Measurements from ENCODE around the gene PFKP.
A peak's percentile ranks its signal among the peaks of the same experiment; 100 is the strongest.

The PFKP gene

DNA sequence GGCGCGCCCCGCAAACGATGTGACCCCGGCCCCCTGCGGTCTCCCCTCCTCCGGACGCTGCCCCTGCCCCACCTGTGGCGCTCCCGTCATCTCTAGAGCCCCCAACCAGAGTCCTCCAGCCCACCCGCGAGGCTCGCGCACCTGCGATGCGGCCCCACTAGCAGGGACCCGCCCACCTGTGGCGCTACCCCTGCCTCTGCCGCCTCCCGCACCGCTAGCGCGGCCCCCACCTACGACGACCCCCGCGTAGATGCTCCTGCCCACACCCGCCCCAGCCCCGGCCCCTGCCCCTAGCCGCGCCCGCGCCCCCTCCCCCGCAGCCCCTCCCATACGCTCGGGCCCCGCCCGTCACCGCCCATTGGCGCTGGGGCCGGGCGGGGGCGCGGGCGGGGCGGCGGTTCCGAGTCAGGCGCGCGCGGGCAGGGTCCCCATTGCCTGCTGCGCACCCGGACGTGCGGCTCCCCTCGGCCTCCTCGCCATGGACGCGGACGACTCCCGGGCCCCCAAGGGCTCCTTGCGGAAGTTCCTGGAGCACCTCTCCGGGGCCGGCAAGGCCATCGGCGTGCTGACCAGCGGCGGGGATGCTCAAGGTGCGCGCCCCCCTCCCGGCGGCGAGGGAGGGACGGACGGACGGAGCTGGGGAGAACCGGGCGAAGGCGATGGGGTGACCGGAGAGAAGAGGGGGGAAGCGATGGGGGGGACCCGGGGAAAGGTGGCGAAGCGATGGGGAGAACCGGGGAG lies at the start of gene PFKP:
Gene PFKP, plus strand, starts transcription at position 431 of the 741 bp plus-strand sequence. Its CDS starts 48 bp downstream, at position 479.
- H3K9me3 ChIP-seq (ENCODE audit: control insufficient read depth in 2 of 2, low read length in 2 of 2), result no peaks in the 10 kb centered on the region
- H3K36me3 ChIP-seq (ENCODE audit: control insufficient read depth in 2 of 2, insufficient read depth in 2 of 2, low read length in 2 of 2), result no peaks in the 10 kb centered on the region
- peaks cover 0 to 17% of the 10 kb centered on the region in 2 donors for H3K27me3 ChIP-seq (ENCODE audit: control insufficient read depth in 1 of 2, insufficient read depth in 2 of 2, low read length in 2 of 2)
- peak within 1 kb of the TSS; percentile 69 to 82 for H3K4me3 ChIP-seq (ENCODE audit: low read length in 2 of 2)
- H3K4me1 ChIP-seq (ENCODE audit: control insufficient read depth, insufficient read depth, low read length), result peaks cover 20% of the 10 kb centered on the region
- H3K27ac ChIP-seq (ENCODE audit: low read length), result peak within 1 kb of the TSS; percentile 24
- H3K9ac ChIP-seq (ENCODE audit: low read length in 2 of 2), result peak within 1 kb of the TSS; percentile 55 to 63

DNA sequence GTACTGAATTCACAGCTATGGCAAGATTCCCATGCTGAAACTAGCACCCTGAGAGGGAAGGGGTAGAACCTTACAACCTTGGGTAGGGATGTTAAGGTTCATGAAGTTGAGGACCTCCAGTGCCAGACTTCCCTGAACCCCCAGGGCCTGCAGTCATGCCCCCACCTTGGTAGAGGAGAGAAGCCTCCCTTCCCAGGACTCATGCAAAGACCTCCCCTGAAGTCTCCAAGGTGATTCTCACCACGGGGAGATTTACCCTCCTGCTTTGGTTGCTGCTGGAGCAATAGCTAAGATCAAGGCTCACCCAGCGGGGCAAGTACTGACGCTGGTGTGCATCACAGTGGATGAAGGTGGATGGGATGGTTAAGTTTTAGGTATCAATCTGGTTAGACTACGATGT lies 49.1 kb upstream of the PFKP start:
- H3K27ac ChIP-seq (ENCODE audit: low read length), result no peak overlapping the region
- peaks cover 0 to 12% of the 10 kb centered on the region in 2 donors for H3K27me3 ChIP-seq (ENCODE audit: control insufficient read depth in 1 of 2, insufficient read depth in 2 of 2, low read length in 2 of 2)
- H3K9me3 ChIP-seq (ENCODE audit: control insufficient read depth in 2 of 2, low read length in 2 of 2), result peaks cover 0 to 2% of the 10 kb centered on the region in 2 donors
- no peak overlapping the region for H3K4me3 ChIP-seq (ENCODE audit: low read length in 2 of 2)
- H3K9ac ChIP-seq (ENCODE audit: low read length in 2 of 2), result no peak overlapping the region
- no peaks in the 10 kb centered on the region for H3K4me1 ChIP-seq (ENCODE audit: control insufficient read depth, insufficient read depth, low read length)
- no peaks in the 10 kb centered on the region for H3K36me3 ChIP-seq (ENCODE audit: control insufficient read depth in 2 of 2, insufficient read depth in 2 of 2, low read length in 2 of 2)

DNA sequence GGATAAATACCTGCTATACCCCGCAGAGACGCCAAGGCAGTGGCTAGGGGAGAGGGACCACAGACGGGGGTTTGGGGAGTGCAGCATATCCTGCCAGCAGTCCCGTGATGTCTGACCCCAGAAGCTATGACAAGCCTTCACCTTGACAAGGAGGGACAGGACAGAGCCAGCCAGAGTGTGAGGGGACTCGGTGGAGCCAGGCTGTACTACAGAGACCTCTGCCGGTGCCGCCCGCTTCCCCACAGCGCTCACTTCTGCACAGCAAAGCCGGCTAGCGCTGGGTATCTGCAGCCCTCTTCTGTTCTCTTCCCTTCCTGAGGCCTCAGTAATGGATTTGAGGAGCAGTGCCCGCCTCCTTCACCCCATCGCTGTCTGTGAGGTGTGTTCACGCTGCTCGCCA lies 47.0 kb upstream of the PFKP start:
- H3K27me3 ChIP-seq (ENCODE audit: control insufficient read depth in 1 of 2, insufficient read depth in 2 of 2, low read length in 2 of 2), result peaks cover 0 to 2% of the 10 kb centered on the region in 2 donors
- no peak overlapping the region for H3K27ac ChIP-seq (ENCODE audit: low read length)
- H3K9ac ChIP-seq (ENCODE audit: low read length in 2 of 2), result no peak overlapping the region
- no peak overlapping the region for H3K4me3 ChIP-seq (ENCODE audit: low read length in 2 of 2)
- no peaks in the 10 kb centered on the region for H3K36me3 ChIP-seq (ENCODE audit: control insufficient read depth in 2 of 2, insufficient read depth in 2 of 2, low read length in 2 of 2)
- H3K4me1 ChIP-seq (ENCODE audit: control insufficient read depth, insufficient read depth, low read length), result no peaks in the 10 kb centered on the region
- no peaks in the 10 kb centered on the region for H3K9me3 ChIP-seq (ENCODE audit: control insufficient read depth in 2 of 2, low read length in 2 of 2)

DNA sequence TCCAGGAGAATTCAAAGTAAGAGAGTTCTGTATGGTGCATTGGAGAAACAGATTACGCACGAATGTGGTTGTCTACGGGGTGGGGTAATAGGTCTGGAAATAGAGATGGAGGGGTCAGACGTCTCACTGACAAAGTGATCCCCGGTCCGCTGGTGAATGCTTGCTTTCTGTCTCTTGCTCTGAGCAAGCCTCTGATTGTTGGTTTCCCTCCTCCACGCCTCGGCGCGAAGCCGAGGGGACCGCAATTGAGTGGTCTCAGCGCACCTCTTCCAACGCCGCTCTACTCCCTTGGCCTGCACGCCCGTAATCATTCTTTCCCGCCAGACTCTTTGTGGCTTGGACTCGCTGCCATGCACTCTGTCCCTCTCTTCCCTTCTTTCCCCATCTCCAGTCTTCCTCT lies 46.5 kb upstream of the PFKP start:
- Histone ChIP-seq H3K4me3 (ENCODE audit: low read length in 2 of 2) (no peak overlapping the region), H3K4me1 (ENCODE audit: control insufficient read depth, insufficient read depth, low read length) (no peaks in the 10 kb centered on the region), H3K27me3 (ENCODE audit: control insufficient read depth in 1 of 2, insufficient read depth in 2 of 2, low read length in 2 of 2) (peaks cover 0 to 2% of the 10 kb centered on the region in 2 donors), H3K36me3 (ENCODE audit: control insufficient read depth in 2 of 2, insufficient read depth in 2 of 2, low read length in 2 of 2) (no peaks in the 10 kb centered on the region), H3K27ac (ENCODE audit: low read length) (no peak overlapping the region), H3K9ac (ENCODE audit: low read length in 2 of 2) (no peak overlapping the region), H3K9me3 (ENCODE audit: control insufficient read depth in 2 of 2, low read length in 2 of 2) (no peaks in the 10 kb centered on the region)

- Histone ChIP-seq H3K9ac (ENCODE audit: low read length in 2 of 2) (no peak overlapping the region), H3K27me3 (ENCODE audit: control insufficient read depth in 1 of 2, insufficient read depth in 2 of 2, low read length in 2 of 2) (peaks cover 0 to 2% of the 10 kb centered on the region in 2 donors), H3K4me1 (ENCODE audit: control insufficient read depth, insufficient read depth, low read length) (no peaks in the 10 kb centered on the region), H3K9me3 (ENCODE audit: control insufficient read depth in 2 of 2, low read length in 2 of 2) (no peaks in the 10 kb centered on the region), H3K27ac (ENCODE audit: low read length) (no peak overlapping the region), H3K36me3 (ENCODE audit: control insufficient read depth in 2 of 2, insufficient read depth in 2 of 2, low read length in 2 of 2) (no peaks in the 10 kb centered on the region), H3K4me3 (ENCODE audit: low read length in 2 of 2) (no peak overlapping the region)
Observed at GRCh38 chr10:3022027-3022426, 45.3 kb upstream of the PFKP start.

GRCh38 chr10:3023892-3024291 lies 43.5 kb upstream of the PFKP start:
- no peak overlapping the region for H3K27ac ChIP-seq (ENCODE audit: low read length)
- H3K4me1 ChIP-seq (ENCODE audit: control insufficient read depth, insufficient read depth, low read length), result no peaks in the 10 kb centered on the region
- peaks cover 0 to 3% of the 10 kb centered on the region in 2 donors for H3K27me3 ChIP-seq (ENCODE audit: control insufficient read depth in 1 of 2, insufficient read depth in 2 of 2, low read length in 2 of 2)
- no peaks in the 10 kb centered on the region for H3K36me3 ChIP-seq (ENCODE audit: control insufficient read depth in 2 of 2, insufficient read depth in 2 of 2, low read length in 2 of 2)
- H3K9me3 ChIP-seq (ENCODE audit: control insufficient read depth in 2 of 2, low read length in 2 of 2), result no peaks in the 10 kb centered on the region
- no peak overlapping the region for H3K9ac ChIP-seq (ENCODE audit: low read length in 2 of 2)
- H3K4me3 ChIP-seq (ENCODE audit: low read length in 2 of 2), result no peak overlapping the region

DNA sequence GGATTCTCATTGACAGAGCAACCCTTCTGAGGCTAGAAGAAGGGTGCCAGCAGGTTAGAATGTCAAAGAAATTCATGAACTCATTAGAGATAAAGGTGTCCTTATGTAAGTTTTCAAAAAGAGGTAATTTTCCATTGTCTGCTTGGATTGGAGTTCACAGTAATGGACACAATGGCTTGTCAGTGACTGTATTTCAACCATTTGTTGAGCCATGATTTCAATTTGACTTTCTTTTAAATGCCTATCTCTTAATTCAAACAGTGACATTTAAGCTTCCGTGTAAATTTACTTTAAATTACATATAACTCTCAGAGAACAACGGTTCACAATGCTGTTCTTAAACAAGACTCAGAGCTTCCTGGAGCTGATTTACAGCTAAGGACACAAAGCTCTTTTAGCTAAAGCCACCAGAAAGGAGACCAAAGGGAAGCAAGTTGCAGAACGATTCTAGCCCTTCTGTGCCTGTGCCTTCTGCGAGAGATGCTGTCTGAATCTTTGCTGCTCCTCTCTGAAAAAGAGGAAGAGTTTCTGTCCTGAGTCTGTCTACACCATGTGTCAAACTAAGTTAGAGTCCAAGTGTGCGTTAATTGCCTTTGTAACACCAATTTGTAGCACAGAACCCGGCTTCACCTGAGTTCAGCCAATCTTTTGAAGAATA lies 42.2 kb upstream of the PFKP start:
- H3K27me3 ChIP-seq (ENCODE audit: control insufficient read depth in 1 of 2, insufficient read depth in 2 of 2, low read length in 2 of 2), result peaks cover 0 to 2% of the 10 kb centered on the region in 2 donors
- H3K4me1 ChIP-seq (ENCODE audit: control insufficient read depth, insufficient read depth, low read length), result no peaks in the 10 kb centered on the region
- H3K4me3 ChIP-seq (ENCODE audit: low read length in 2 of 2), result no peak overlapping the region
- no peak overlapping the region for H3K27ac ChIP-seq (ENCODE audit: low read length)
- no peaks in the 10 kb centered on the region for H3K9me3 ChIP-seq (ENCODE audit: control insufficient read depth in 2 of 2, low read length in 2 of 2)
- H3K36me3 ChIP-seq (ENCODE audit: control insufficient read depth in 2 of 2, insufficient read depth in 2 of 2, low read length in 2 of 2), result no peaks in the 10 kb centered on the region
- no peak overlapping the region for H3K9ac ChIP-seq (ENCODE audit: low read length in 2 of 2)

DNA sequence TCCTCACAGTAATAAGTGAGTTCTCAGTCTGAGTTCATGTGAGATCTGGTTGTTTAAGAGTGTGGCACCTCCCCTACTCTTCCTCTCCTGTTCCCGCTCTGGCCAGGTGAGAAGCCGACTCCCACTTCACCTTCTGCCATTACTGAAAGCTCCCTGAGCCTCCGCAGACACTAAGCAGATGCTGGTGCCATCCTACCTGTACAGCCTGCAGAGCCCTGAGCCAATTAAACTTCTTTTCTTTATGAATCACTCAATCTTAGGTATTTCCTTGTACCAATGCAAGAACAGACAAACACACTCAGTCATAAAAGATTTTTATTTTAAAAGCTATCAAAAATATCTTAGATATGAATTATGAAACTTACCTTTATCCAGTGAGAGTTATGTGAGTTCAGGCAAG lies 39.5 kb upstream of the PFKP start:
- Histone ChIP-seq H3K4me3 (ENCODE audit: low read length in 2 of 2) (no peak overlapping the region), H3K4me1 (ENCODE audit: control insufficient read depth, insufficient read depth, low read length) (no peaks in the 10 kb centered on the region), H3K36me3 (ENCODE audit: control insufficient read depth in 2 of 2, insufficient read depth in 2 of 2, low read length in 2 of 2) (no peaks in the 10 kb centered on the region), H3K9me3 (ENCODE audit: control insufficient read depth in 2 of 2, low read length in 2 of 2) (no peaks in the 10 kb centered on the region), H3K27ac (ENCODE audit: low read length) (no peak overlapping the region), H3K9ac (ENCODE audit: low read length in 2 of 2) (no peak overlapping the region), H3K27me3 (ENCODE audit: control insufficient read depth in 1 of 2, insufficient read depth in 2 of 2, low read length in 2 of 2) (peaks cover 0 to 2% of the 10 kb centered on the region in 2 donors)

- Histone ChIP-seq H3K36me3 (ENCODE audit: control insufficient read depth in 2 of 2, insufficient read depth in 2 of 2, low read length in 2 of 2) (no peaks in the 10 kb centered on the region), H3K4me1 (ENCODE audit: control insufficient read depth, insufficient read depth, low read length) (no peaks in the 10 kb centered on the region), H3K27me3 (ENCODE audit: control insufficient read depth in 1 of 2, insufficient read depth in 2 of 2, low read length in 2 of 2) (peaks cover 0 to 2% of the 10 kb centered on the region in 2 donors), H3K27ac (ENCODE audit: low read length) (no peak overlapping the region), H3K9me3 (ENCODE audit: control insufficient read depth in 2 of 2, low read length in 2 of 2) (no peaks in the 10 kb centered on the region), H3K4me3 (ENCODE audit: low read length in 2 of 2) (no peak overlapping the region), H3K9ac (ENCODE audit: low read length in 2 of 2) (no peak overlapping the region)
Observed at GRCh38 chr10:3028441-3028840, 38.9 kb upstream of the PFKP start.

GRCh38 chr10:3030765-3031164 lies 36.6 kb upstream of the PFKP start:
- no peaks in the 10 kb centered on the region for H3K9me3 ChIP-seq (ENCODE audit: control insufficient read depth in 2 of 2, low read length in 2 of 2)
- H3K27me3 ChIP-seq (ENCODE audit: control insufficient read depth in 1 of 2, insufficient read depth in 2 of 2, low read length in 2 of 2), result peaks cover 0 to 2% of the 10 kb centered on the region in 2 donors
- H3K4me1 ChIP-seq (ENCODE audit: control insufficient read depth, insufficient read depth, low read length), result no peaks in the 10 kb centered on the region
- H3K9ac ChIP-seq (ENCODE audit: low read length in 2 of 2), result no peak overlapping the region
- no peak overlapping the region for H3K4me3 ChIP-seq (ENCODE audit: low read length in 2 of 2)
- no peaks in the 10 kb centered on the region for H3K36me3 ChIP-seq (ENCODE audit: control insufficient read depth in 2 of 2, insufficient read depth in 2 of 2, low read length in 2 of 2)
- H3K27ac ChIP-seq (ENCODE audit: low read length), result no peak overlapping the region

GRCh38 chr10:3031490-3031889 lies 35.9 kb upstream of the PFKP start:
- Histone ChIP-seq H3K9ac (ENCODE audit: low read length in 2 of 2) (no peak overlapping the region), H3K4me3 (ENCODE audit: low read length in 2 of 2) (no peak overlapping the region), H3K36me3 (ENCODE audit: control insufficient read depth in 2 of 2, insufficient read depth in 2 of 2, low read length in 2 of 2) (no peaks in the 10 kb centered on the region), H3K27me3 (ENCODE audit: control insufficient read depth in 1 of 2, insufficient read depth in 2 of 2, low read length in 2 of 2) (peaks cover 0 to 2% of the 10 kb centered on the region in 2 donors), H3K4me1 (ENCODE audit: control insufficient read depth, insufficient read depth, low read length) (no peaks in the 10 kb centered on the region), H3K9me3 (ENCODE audit: control insufficient read depth in 2 of 2, low read length in 2 of 2) (no peaks in the 10 kb centered on the region), H3K27ac (ENCODE audit: low read length) (no peak overlapping the region)
